Omental fat pad (tissue), 4 donors: Measurements from ENCODE around the gene PLCB1. TPM values are rescaled to one million over a fixed set of nuclear protein-coding genes. Genes with fewer than 3 reads are reported as not detected.
A peak's percentile ranks its signal among the peaks of the same experiment; 100 is the strongest.
"Not testable (repeated sequence)": the region's sequence is repeated elsewhere in the genome, so short reads cannot be mapped to it uniquely, and the experiment has no call there.

ENCODE experiments used
- ATAC-seq: fragments of 150-250 bp; one replicate; pipeline ENCODE4 v1.9.1; 2016; ENCODE audit warnings: mild to moderate bottlenecking, moderate library complexity; ENCODE audit not compliant: low FRiP score
- DNase-seq: peaks from one replicate; pipeline ENCODE4 v3.0.0-alpha.2; 2019; ENCODE audit warnings: low spot score
- total RNA-seq, 4 donors: library from RNA; depleted of rRNA; stranded (reverse); fragments of >200 nt; gene quantifications; one replicate each; pipeline ENCODE4 v1.1.0, GENCODE V29; 2016
- TF ChIP-seq, protein P1 (sequence below), 3 donors: fragments of 450-650 bp; IDR thresholded peaks; one replicate each; pipeline ENCODE4 v1.5.1; 2016 to 2017; ENCODE audit warnings: antibody characterized with exemption in 3 of 3, mild to moderate bottlenecking in 3 of 3, moderate library complexity in 2 of 3

The PLCB1 gene
- total RNA-seq, 4 donors from 2014 or later: 22.4 to 60.5 (median 36.4) TPM

DNA sequence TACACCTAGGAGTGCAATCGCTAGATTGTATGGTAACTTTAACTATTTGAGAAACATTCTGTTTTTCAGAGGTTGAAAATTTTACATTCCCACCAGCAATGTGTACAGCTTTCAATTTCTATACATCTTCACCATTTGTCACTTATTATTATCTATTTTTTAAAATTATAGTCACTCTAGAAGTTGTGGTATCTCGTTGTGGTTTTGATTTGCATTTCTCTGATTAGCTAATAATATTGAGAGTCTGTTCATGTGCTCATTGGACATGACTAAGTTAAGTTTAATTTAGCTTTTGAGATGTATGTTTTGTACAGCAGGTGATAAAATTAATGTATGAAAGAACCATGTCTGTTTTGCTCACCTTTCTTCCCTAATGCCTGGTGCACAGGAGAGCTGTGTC lies 34.8 kb upstream of the PLCB1 start:
- TF ChIP-seq, protein P1, sequence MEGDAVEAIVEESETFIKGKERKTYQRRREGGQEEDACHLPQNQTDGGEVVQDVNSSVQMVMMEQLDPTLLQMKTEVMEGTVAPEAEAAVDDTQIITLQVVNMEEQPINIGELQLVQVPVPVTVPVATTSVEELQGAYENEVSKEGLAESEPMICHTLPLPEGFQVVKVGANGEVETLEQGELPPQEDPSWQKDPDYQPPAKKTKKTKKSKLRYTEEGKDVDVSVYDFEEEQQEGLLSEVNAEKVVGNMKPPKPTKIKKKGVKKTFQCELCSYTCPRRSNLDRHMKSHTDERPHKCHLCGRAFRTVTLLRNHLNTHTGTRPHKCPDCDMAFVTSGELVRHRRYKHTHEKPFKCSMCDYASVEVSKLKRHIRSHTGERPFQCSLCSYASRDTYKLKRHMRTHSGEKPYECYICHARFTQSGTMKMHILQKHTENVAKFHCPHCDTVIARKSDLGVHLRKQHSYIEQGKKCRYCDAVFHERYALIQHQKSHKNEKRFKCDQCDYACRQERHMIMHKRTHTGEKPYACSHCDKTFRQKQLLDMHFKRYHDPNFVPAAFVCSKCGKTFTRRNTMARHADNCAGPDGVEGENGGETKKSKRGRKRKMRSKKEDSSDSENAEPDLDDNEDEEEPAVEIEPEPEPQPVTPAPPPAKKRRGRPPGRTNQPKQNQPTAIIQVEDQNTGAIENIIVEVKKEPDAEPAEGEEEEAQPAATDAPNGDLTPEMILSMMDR (IDR thresholded peaks at IDR 0.05): no peak
- ATAC-seq (no peak), DNase-seq (no peak)

DNA sequence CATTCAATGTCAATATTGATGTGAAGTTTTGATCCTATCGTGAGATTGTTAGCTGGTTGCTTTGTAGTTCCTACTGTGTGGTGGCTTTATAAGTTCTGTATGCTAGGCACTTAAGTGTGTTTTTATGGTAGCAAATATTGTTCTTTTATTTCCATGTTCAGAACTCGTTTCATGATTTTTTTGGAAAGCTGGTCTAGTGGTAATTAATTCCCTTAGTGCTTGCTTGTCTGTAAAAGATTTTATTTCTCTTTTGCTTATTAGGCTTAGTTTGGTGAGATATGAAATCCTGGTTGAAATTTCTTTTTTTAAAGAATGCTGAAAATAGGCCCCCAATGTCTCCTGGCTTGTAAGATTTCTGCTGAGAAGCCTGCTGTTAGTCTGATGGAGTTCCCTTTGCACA lies 27.8 kb upstream of the PLCB1 start:
- ATAC-seq: no peak
- no peak for DNase-seq
- TF ChIP-seq, protein P1 (IDR thresholded peaks at IDR 0.05): no peak

DNA sequence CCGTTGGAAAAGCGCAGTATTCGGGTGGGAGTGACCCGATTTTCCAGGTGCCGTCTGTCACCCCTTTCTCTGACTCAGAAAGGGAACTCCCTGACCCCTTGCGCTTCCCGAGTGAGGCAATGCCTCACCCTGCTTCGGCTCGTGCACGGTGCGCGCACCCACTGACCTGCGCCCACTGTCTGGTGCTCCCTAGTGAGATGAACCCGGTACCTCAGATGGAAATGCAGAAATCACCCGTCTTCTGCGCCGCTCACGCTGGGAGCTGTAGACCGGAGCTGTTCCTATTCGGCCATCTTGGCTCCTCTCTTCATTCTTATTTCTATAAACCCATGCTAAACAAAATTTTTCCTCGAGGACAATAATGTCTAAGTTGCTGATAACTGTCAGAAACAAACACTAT lies 17.5 kb upstream of the PLCB1 start:
- ATAC-seq: not testable (repeated sequence)

DNA sequence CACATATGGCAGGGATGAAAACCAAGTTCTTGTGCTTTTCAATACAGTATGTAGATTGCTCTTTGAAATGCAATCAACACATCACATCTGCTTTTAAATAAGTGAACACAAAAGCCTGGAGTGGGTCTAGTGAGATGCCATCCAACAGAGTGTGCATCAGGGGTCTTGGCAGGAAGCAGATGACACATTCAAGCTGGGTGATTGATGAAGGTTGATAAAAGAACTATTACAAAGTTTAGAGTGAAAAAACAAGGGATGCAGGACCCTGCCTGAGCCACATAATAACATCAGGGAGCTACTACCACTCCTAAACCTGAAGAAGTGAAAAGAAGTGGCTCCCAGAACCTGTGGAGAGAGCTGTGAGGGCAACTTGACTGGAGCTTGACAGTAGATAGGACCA lies 16.6 kb upstream of the PLCB1 start:
- DNase-seq (no peak), ATAC-seq (no peak)
- TF ChIP-seq, protein P1 (IDR thresholded peaks at IDR 0.05): no peak

More for the DNA sequence above, 17.5 kb upstream of the PLCB1 start:
- DNase-seq: not testable (repeated sequence)

DNA sequence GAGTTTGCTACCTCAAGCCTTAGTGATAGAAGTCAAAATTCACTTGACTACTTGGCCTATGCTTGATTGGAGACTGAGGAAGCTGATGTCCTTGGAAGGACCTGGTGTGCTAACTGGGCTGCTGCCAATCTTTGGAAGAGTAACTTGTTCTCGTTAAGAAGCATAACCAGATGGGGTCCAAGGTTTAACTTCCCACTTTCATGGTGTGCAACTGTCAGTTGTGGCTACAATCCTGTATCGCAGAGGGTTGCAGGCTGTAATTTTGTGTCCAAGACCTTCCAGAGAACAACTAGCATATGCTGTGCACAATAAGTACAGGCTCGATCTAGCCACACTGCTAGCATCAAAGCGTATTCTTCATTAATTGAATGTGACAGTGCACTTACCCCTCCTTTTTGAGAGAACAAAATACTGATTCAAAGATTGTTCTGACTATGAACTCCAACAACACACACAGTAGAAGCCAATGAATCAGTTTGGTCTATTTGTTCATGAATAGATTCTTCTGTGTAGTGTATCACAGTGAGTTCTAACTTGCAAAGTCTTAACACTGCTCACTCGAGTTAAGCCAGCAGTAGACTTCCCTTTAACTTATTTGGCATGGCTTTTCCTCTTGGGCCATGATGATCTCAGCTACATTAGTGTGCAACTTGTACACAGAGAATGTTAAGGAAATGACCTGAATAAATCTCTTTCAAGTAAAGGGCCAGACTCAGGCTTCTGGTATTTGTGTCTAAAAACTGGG lies 15.8 kb upstream of the PLCB1 start:
- TF ChIP-seq, protein P1 (IDR thresholded peaks at IDR 0.05): no peak
- no peak for DNase-seq
- ATAC-seq: peak; percentile 57

DNA sequence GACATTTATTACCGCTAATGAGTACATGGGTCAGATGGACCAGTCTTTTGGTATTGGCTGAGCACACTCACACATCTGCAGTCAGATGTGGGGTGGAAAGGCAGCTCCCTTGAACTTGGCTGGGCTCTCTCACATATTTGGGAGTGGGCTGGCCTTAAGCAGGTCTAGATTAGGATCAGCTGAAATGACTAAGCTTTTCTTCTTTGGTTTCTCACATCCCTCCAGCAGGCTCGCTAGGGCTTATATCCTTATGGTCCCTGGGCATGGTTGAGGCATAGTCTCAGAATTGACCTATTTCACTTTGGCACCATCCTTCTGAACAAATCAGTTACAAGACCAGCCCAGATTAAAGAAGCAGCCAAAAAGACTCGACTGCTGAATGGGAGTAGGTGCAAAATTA lies 14.4 kb upstream of the PLCB1 start:
- TF ChIP-seq, protein P1 (IDR thresholded peaks at IDR 0.05): no peak
- DNase-seq (no peak), ATAC-seq (peak; percentile 23)

DNA sequence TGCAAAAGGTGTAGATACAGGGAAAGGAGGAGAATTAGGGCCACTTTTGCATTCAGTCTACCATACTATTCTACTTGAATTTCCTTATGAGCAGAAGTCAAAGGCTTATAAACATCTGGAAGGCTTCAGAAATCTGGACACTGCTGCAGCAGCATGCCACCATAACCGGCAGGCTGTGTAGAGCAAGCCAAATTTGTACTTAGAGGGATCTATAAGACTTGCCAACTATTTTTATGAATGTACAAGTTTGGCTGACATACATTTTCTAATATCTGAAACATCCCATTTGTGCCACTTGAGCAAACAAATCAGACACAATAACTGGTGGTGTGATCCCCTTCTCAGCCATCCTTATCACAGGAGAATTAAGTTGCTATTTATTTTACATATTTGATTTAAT lies 14.0 kb upstream of the PLCB1 start:
- ATAC-seq (no peak), DNase-seq (no peak)
- TF ChIP-seq, protein P1 (IDR thresholded peaks at IDR 0.05): no peak
